HEK293 (cell line): ENCODE measurements around the gene CATSPERE.

ENCODE experiments used
- CTCF ChIA-PET: fragments of 350-600 bp; formaldehyde crosslinking; extraction: SDS; loops from one replicate; lab custom pipeline; 2021; ENCODE audit warnings: antibody characterized with exemption; lab: Yijun Ruan, JAX
- POLR2A ChIA-PET: fragments of 300-600 bp; formaldehyde crosslinking; extraction: SDS; loops from one replicate; lab custom pipeline; 2020; ENCODE audit warnings: antibody characterized with exemption, inconsistent platforms; lab: Yijun Ruan, JAX
- H3K27ac ChIP-seq: fragments of 200-500 bp; sonication (Bioruptor generic); 2 replicates; pipeline ENCODE4 v1.5.1; 2014; ENCODE audit warnings: low read depth, low read length, control low read depth, inconsistent platforms; ENCODE audit errors: extremely low read depth
- H3K36me3 ChIP-seq, 2 experiments: fragments of 200-500 bp in 1 of 2; sonication (Bioruptor generic) in 1 of 2; 1 replicate in 1 of 2; 2 replicates in 1 of 2; pipeline ENCODE4 v1.5.1; 2014 to 2017; ENCODE audit warnings: inconsistent platforms in 2 of 2, low read length in 2 of 2; ENCODE audit not compliant: control insufficient read depth in 2 of 2, insufficient read depth in 1 of 2
- H3K4me1 ChIP-seq: fragments of 200-500 bp; sonication (Bioruptor generic); 2 replicates; pipeline ENCODE4 v1.5.1; 2014; ENCODE audit warnings: mild to moderate bottlenecking, low read length, inconsistent platforms; ENCODE audit not compliant: control insufficient read depth, insufficient read depth
- H3K4me3 ChIP-seq: 2 replicates; pipeline ENCODE4 v1.5.1; 2011; ENCODE audit warnings: low read depth, mild to moderate bottlenecking, control low read depth, low read length, moderate library complexity
- H3K9me3 ChIP-seq: fragments of 200-500 bp; sonication (Bioruptor generic); 2 replicates; pipeline ENCODE4 v1.5.1; 2014; ENCODE audit warnings: low read depth, low read length, inconsistent platforms; ENCODE audit not compliant: control insufficient read depth, insufficient read depth
- KLF10 ChIP-seq: fragments of 450-650 bp; IDR thresholded peaks from 2 replicates; pipeline ENCODE4 v1.5.1; 2018; ENCODE audit warnings: missing biosample characterization, mild to moderate bottlenecking, missing genetic modification characterization
- PBX3 ChIP-seq: sonication (generic); formaldehyde crosslinking; IDR thresholded peaks from 2 replicates; pipeline ENCODE4 v1.8.1; 2022; ENCODE audit warnings: mild to moderate bottlenecking, moderate library complexity, missing genetic modification reagents
- PRDM2 ChIP-seq: fragments of 450-650 bp; formaldehyde crosslinking; IDR thresholded peaks from 2 replicates; pipeline ENCODE4 v1.5.1; 2016; ENCODE audit warnings: missing biosample characterization, missing genetic modification characterization, borderline replicate concordance
- SP7 ChIP-seq: fragments of 450-650 bp; formaldehyde crosslinking; IDR thresholded peaks from 2 replicates; pipeline ENCODE4 v1.5.1; 2016; ENCODE audit warnings: missing biosample characterization, missing genetic modification characterization
- ZNF121 ChIP-seq: fragments of 450-650 bp; formaldehyde crosslinking; IDR thresholded peaks from 2 replicates; pipeline ENCODE4 v1.5.1; 2016; ENCODE audit warnings: missing biosample characterization, missing genetic modification characterization
- ZNF148 ChIP-seq: fragments of 450-650 bp; formaldehyde crosslinking; IDR thresholded peaks from 2 replicates; pipeline ENCODE4 v1.5.0; 2017; ENCODE audit warnings: missing biosample characterization, missing genetic modification characterization, borderline replicate concordance
- ZNF214 ChIP-seq: fragments of 450-650 bp; formaldehyde crosslinking; IDR thresholded peaks from 2 replicates; pipeline ENCODE4 v1.5.1; 2017; ENCODE audit warnings: missing biosample characterization, mild to moderate bottlenecking, missing genetic modification characterization, borderline replicate concordance
- ZNF23 ChIP-seq: fragments of 450-650 bp; formaldehyde crosslinking; IDR thresholded peaks from 2 replicates; pipeline ENCODE4 v1.5.1; 2016; ENCODE audit warnings: missing biosample characterization, missing genetic modification characterization, borderline replicate concordance
- ZNF302 ChIP-seq: fragments of 450-650 bp; formaldehyde crosslinking; IDR thresholded peaks from 2 replicates; pipeline ENCODE4 v1.5.1; 2016; ENCODE audit warnings: missing biosample characterization, missing genetic modification characterization, low read depth
- ZNF335 ChIP-seq: fragments of 450-650 bp; formaldehyde crosslinking; conservative IDR thresholded peaks from 2 replicates; pipeline ENCODE4 v1.5.1; 2016; ENCODE audit warnings: missing biosample characterization, missing genetic modification characterization
- ZNF341 ChIP-seq: fragments of 450-650 bp; formaldehyde crosslinking; IDR thresholded peaks from 2 replicates; pipeline ENCODE4; 2016; ENCODE audit warnings: low read depth, missing biosample characterization, missing genetic modification characterization
- ZNF366 ChIP-seq: fragments of 450-650 bp; formaldehyde crosslinking; conservative IDR thresholded peaks from 2 replicates; pipeline ENCODE4 v1.5.1; 2016; ENCODE audit warnings: missing biosample characterization, missing genetic modification characterization
- ZNF513 ChIP-seq: fragments of 450-650 bp; IDR thresholded peaks from 2 replicates; pipeline ENCODE4 v1.5.1; 2018; ENCODE audit warnings: missing biosample characterization, missing genetic modification characterization
- ZNF585B ChIP-seq: fragments of 450-650 bp; formaldehyde crosslinking; IDR thresholded peaks from 2 replicates; pipeline ENCODE4 v1.5.1; 2016; ENCODE audit warnings: missing biosample characterization, missing genetic modification characterization
- ZNF600 ChIP-seq: fragments of 450-650 bp; formaldehyde crosslinking; IDR thresholded peaks from 2 replicates; pipeline ENCODE4 v1.5.1; 2016; ENCODE audit warnings: missing biosample characterization, missing genetic modification characterization
- ZSCAN23 ChIP-seq: fragments of 450-650 bp; formaldehyde crosslinking; IDR thresholded peaks from 2 replicates; pipeline ENCODE4 v1.5.1; 2016; ENCODE audit warnings: missing biosample characterization, missing genetic modification characterization
- ZXDB ChIP-seq: fragments of 450-650 bp; formaldehyde crosslinking; IDR thresholded peaks from 2 replicates; pipeline ENCODE4 v1.5.1; 2016; ENCODE audit warnings: missing biosample characterization, missing genetic modification characterization

Gene CATSPERE

GRCh38 chr1:244603498-244603897 lies 142.4 kb downstream of the CATSPERE start (continued):
- TF ChIP-seq ZNF214 (tag by site-specific recombination) (no peak), ZNF302 (tag by site-specific recombination) (no peak), ZNF335 (tag by site-specific recombination) (no peak), ZNF585B (tag by site-specific recombination) (no peak), ZNF341 (0 out of 2 replicates have a peak, but pooled peaks have one; percentile 9), PBX3 (CRISPR knock-in tag) (no peak), ZNF600 (tag by site-specific recombination) (no peak), ZNF121 (tag by site-specific recombination) (peak; percentile 91), ZNF23 (tag by site-specific recombination) (no peak), SP7 (tag by site-specific recombination) (no peak), KLF10 (peak; percentile 28; the same call in 1 of the 2 replicates), ZNF148 (no peak), ZNF366 (tag by site-specific recombination) (no peak), ZSCAN23 (no peak), ZXDB (tag by site-specific recombination) (no peak)

GRCh38 chr1:244605835-244606370 lies 144.8 kb downstream of the CATSPERE start:
- Histone ChIP-seq H3K4me3 (no peak overlapping the region), H3K9me3 (no peaks in the 10 kb centered on the region), H3K27ac (no peak overlapping the region), H3K4me1 (no peaks in the 10 kb centered on the region; the same call in 1 of the 2 replicates), H3K36me3 (no peaks in the 10 kb centered on the region)
- ChIA-PET CTCF (interaction anchor here (0.6 to 4.8 kb wide), 10 partner anchors 11 to 437 kb away, joined by 4 to 161 read pairs (median 9); no protein-coding TSS in a partner anchor), POLR2A (no interaction called here)
- TF ChIP-seq ZNF513 (tag by site-specific recombination), result no peak
- no peak for TF ChIP-seq PRDM2 (tag by site-specific recombination)
